T-helper 2 cell (primary cell): ENCODE measurements around the gene RPL41.
"Not testable (repeated sequence)": the region's sequence is repeated elsewhere in the genome, so short reads cannot be mapped to it uniquely, and the experiment has no call there.

Experiments
- DNase-seq, 5 experiments: peaks; one replicate each; pipeline versions ENCODE4 v3.0.0 to v3.0.0-alpha.2; 2012 to 2022
- total RNA-seq, 2 donors: gene quantifications; one replicate each; lab custom pipeline; 2026; lab: John Stamatoyannopoulos, UW

Gene RPL41
- 339 to 533 reads per million in 2 donors for total RNA-seq

- DNase-seq = peak; percentile 71 to 95 (median 89)
Measured at GRCh38 chr12:56116267-56117081, at the start of gene RPL41. Gene RPL41 (plus strand): TSS chr12:56116633.

GRCh38 chr12:56071648-56072047 lies 44.8 kb upstream of the RPL41 start:
- DNase-seq = no peak

- DNase-seq = no peak
Measured at GRCh38 chr12:56074396-56074795, 42.0 kb upstream of the RPL41 start.

GRCh38 chr12:56077966-56078365 lies 38.5 kb upstream of the RPL41 start:
- not testable (repeated sequence) for DNase-seq

- no peak for DNase-seq
Measured at GRCh38 chr12:56078427-56078826, 38.0 kb upstream of the RPL41 start.

GRCh38 chr12:56078931-56079722 lies 37.3 kb upstream of the RPL41 start:
- peak; percentile 21 to 44 (median 35) for DNase-seq

- DNase-seq = peak in 4 of 5 experiments; percentile 45 to 66 (median 50)
Measured at GRCh38 chr12:56079723-56080555, 36.5 kb upstream of the RPL41 start, which contains the start of gene ERBB3. Gene ERBB3 (plus strand): TSS chr12:56080165. CDS start chr12:56080301, 136 bp downstream.

GRCh38 chr12:56080556-56081138 lies 35.8 kb upstream of the RPL41 start:
- DNase-seq = no peak

GRCh38 chr12:56081393-56082347 lies 34.8 kb upstream of the RPL41 start:
- DNase-seq = no peak

GRCh38 chr12:56082382-56082781 lies 34.1 kb upstream of the RPL41 start:
- DNase-seq = no peak

- no peak for DNase-seq
Measured at GRCh38 chr12:56082967-56083366, 33.5 kb upstream of the RPL41 start.

- DNase-seq = peak in 1 of 5 experiments; percentile 35
Measured at GRCh38 chr12:56084958-56085543, 31.4 kb upstream of the RPL41 start.

GRCh38 chr12:56086096-56086495 lies 30.3 kb upstream of the RPL41 start:
- no peak for DNase-seq

- no peak for DNase-seq
Measured at GRCh38 chr12:56086608-56087007, 29.8 kb upstream of the RPL41 start.

GRCh38 chr12:56087220-56087619 lies 29.2 kb upstream of the RPL41 start:
- DNase-seq = no peak

GRCh38 chr12:56097738-56098137 lies 18.7 kb upstream of the RPL41 start:
- no peak for DNase-seq

- no peak for DNase-seq
Measured at GRCh38 chr12:56098592-56098991, 17.8 kb upstream of the RPL41 start.

- no peak for DNase-seq
Measured at GRCh38 chr12:56099787-56100186, 16.6 kb upstream of the RPL41 start.

GRCh38 chr12:56101045-56101444 lies 15.4 kb upstream of the RPL41 start:
- DNase-seq = no peak

GRCh38 chr12:56102683-56103065 lies 13.8 kb upstream of the RPL41 start:
- no peak for DNase-seq
